ENCODE data around the gene CCDC85B. TPM values are rescaled to one million over a fixed set of nuclear protein-coding genes. Genes with fewer than 3 reads are reported as not detected.

The CCDC85B gene
- total and polyA plus RNA-seq, 2 of the 13 experiments (the other 11 are each of a cell fraction or from before 2014, with no cell fraction given), result 8.2 to 19.5 TPM

GRCh38 chr11:65865550-65866172 lies 24.8 kb upstream of the CCDC85B start (continued):
- TF ChIP-seq MTF1 (CRISPR knock-in tag; IDR thresholded peaks at IDR 0.05), result no peak
- no peak for TF ChIP-seq ARNT (IDR thresholded peaks at IDR 0.05)
- no peak for TF ChIP-seq HMGA1 (CRISPR knock-in tag; conservative IDR thresholded peaks at IDR 0.05)
- no peak for TF ChIP-seq DR1 (CRISPR knock-in tag; IDR thresholded peaks at IDR 0.05)
- no peak for TF ChIP-seq ATF6 (CRISPR knock-in tag; conservative IDR thresholded peaks at IDR 0.05)

GRCh38 chr11:65866509-65867283 lies 23.8 kb upstream of the CCDC85B start:
- Histone ChIP-seq H3K4me2 (ENCODE audit: low read depth, low read length) (no peak overlapping the region), H3K9me3 (ENCODE audit: low read length) (no peaks in the 10 kb centered on the region), H3K79me2 (ENCODE audit: insufficient read depth, low read length) (peaks cover 2% of the 10 kb centered on the region), H3K27me3 (ENCODE audit: control insufficient read depth in 1 of 2, insufficient read depth in 2 of 2, low read length in 2 of 2) (no peaks in the 10 kb centered on the region), H2AFZ (ENCODE audit: low read length) (no peak overlapping the region), H3K27ac (ENCODE audit: extremely low read length, insufficient read depth, low read length) (no peak overlapping the region), H3K36me3 (replicated peaks in 1 of 2; ENCODE audit: control insufficient read depth in 1 of 2, insufficient read depth in 2 of 2, low read length in 2 of 2) (peaks cover 14 to 51% of the 10 kb centered on the region in 2 experiments; a peak in 4 of 5 replicates), H3K4me1 (ENCODE audit: insufficient read depth, low read length) (peaks cover 27% of the 10 kb centered on the region), H4K20me1 (ENCODE audit: insufficient read depth, low read length) (no peaks in the 10 kb centered on the region), H3K4me3 (replicated peaks in 1 of 3; ENCODE audit: insufficient read depth in 1 of 3, low read depth in 2 of 3, low read length in 3 of 3) (no peak overlapping the region), H3K9ac (ENCODE audit: insufficient read depth, low read depth, low read length) (no peak overlapping the region)
- DNase-seq (ENCODE audit: low spot score) (no peak), ATAC-seq (no peak), FAIRE-seq (no peak)
- CTCF ChIA-PET (ENCODE audit: low intra/inter-chr PET ratio, low total read pairs), result no interaction called here
- peak; percentile 73 for TF ChIP-seq AGO2 (optimal IDR thresholded peaks at IDR 0.05; ENCODE audit: low read depth, low read length)
- TF ChIP-seq SP4 (CRISPR knock-in tag; IDR thresholded peaks at IDR 0.05), result no peak
- peak; percentile 57; the same call in 1 of the 2 replicates for TF ChIP-seq RBFOX2 (IDR thresholded peaks at IDR 0.05; ENCODE audit: low read depth, low read length)
- no TSS peak for BruUV-seq (replicated peaks)
- intact Hi-C loops (cut with micrococcal nuclease; ENCODE audit: unreplicated experiment) (no loop called here), in situ Hi-C loops (cut with HindIII; ENCODE audit: extremely low pct_ligation_motif_present, low pct_unique_long_range_greater_than_20kb) (no loop called here)
- POLR2A ChIA-PET, result interaction anchor here (1.2 to 8.9 kb wide), 2 partner anchors 7 to 24 kb away, joined by 3 to 81 read pairs; partner anchors contain the start of genes CCDC85B, CFL1 and MUS81
- 95% methylated on average over 15 of the region's 21 CpGs for WGBS (ENCODE audit: low lambda C conversion rate)

All from HepG2 (cell line).